Esophagus squamous epithelium (tissue), 5 donors: ENCODE data around the gene PLCXD3. TPM values are rescaled to one million over a fixed set of nuclear protein-coding genes. Genes with fewer than 3 reads are reported as not detected.

Source experiments
- DNase-seq: peaks from one replicate; lab custom pipeline; 2025; lab: John Stamatoyannopoulos, UW
- H3K27ac ChIP-seq, 4 donors: fragments of 200-600 bp; sonication (generic); one replicate each; pipeline ENCODE4 v1.5.1; 2016 to 2019; ENCODE audit warnings: mild to moderate bottlenecking in 1 of 4
- H3K27me3 ChIP-seq, 4 donors: fragments of 200-600 bp; sonication (generic); 1 replicate in 3 of 4; 2 replicates in 1 of 4; pipeline versions ENCODE4 v1.5.1 to v1.6.0; 2017 to 2021; ENCODE audit warnings: antibody characterized with exemption in 1 of 4
- H3K36me3 ChIP-seq, 3 donors: fragments of 200-600 bp; sonication (generic); one replicate each; pipeline ENCODE4 v1.5.1; 2016 to 2019
- H3K4me1 ChIP-seq, 3 donors: fragments of 200-600 bp; sonication (generic); one replicate each; pipeline ENCODE4 v1.5.1; 2017 to 2019
- H3K4me3 ChIP-seq, 4 donors: fragments of 200-600 bp; sonication (generic); 1 replicate in 3 of 4; 2 replicates in 1 of 4; pipeline ENCODE4 v1.5.1; 2016 to 2019; ENCODE audit warnings: mild to moderate bottlenecking in 2 of 4, moderate library complexity in 1 of 4
- H3K9me3 ChIP-seq, 3 donors: fragments of 200-600 bp; sonication (generic); one replicate each; pipeline ENCODE4 v1.5.1; 2016 to 2019
- CTCF ChIP-seq, 6 experiments: fragments of 450-650 bp in 4 of 6; fragments of 200-600 bp in 2 of 6; sonication (generic) in 2 of 6; IDR thresholded peaks; one replicate each; pipeline ENCODE4 v1.5.1; 2016 to 2019; ENCODE audit warnings: antibody characterized with exemption in 6 of 6, mild to moderate bottlenecking in 4 of 6, moderate library complexity in 4 of 6
- POLR2A ChIP-seq, 4 donors: fragments of 450-650 bp; IDR thresholded peaks; one replicate each; pipeline ENCODE4 v1.6.1; 2017; ENCODE audit warnings: antibody characterized with exemption in 4 of 4, mild to moderate bottlenecking in 4 of 4, moderate library complexity in 3 of 4
- WGBS, 2 donors: methylation state at CpG; one replicate each; pipeline ENCODE4 v1.1.5; 2018; 5-methylcytosine and 5-hydroxymethylcytosine counted together
- intact Hi-C: fragments of 100-400 bp; cut with DNase I; formaldehyde crosslinking; loops from one replicate; pipeline ENCODE4 v1.15.0; 2022
- total RNA-seq, 4 donors: library from RNA; depleted of rRNA; stranded (reverse); fragments of >200 nt; gene quantifications; one replicate each; pipeline ENCODE4 v1.1.0, GENCODE V29; 2016
- donor health status: DM: yes; HTN: yes; CAD: no.

PLCXD3 gene
- total RNA-seq, 4 donors from 2014 or later, result 0.13 to 1.5 (median 0.94) TPM; not detected in 1

- Histone ChIP-seq H3K27ac (no peak overlapping the region), H3K4me1 (no peaks in the 10 kb centered on the region), H3K4me3 (no peak overlapping the region), H3K9me3 (no peaks in the 10 kb centered on the region), H3K27me3 (no peaks in the 10 kb centered on the region), H3K36me3 (no peaks in the 10 kb centered on the region)
- TF ChIP-seq POLR2A (IDR thresholded peaks at IDR 0.05) (no peak), CTCF (IDR thresholded peaks at IDR 0.05) (no peak)
- intact Hi-C loops, result no loop called here
- DNase-seq, result no peak
- 14 to 34% methylated on average over 2 of the region's 2 CpGs for WGBS, 2 donors
These were observed 138.7 kb downstream of the PLCXD3 start for GRCh38 chr5:41371738-41372137.

GRCh38 chr5:41370482-41370881, 139.9 kb downstream of the PLCXD3 start:
- H3K36me3 ChIP-seq, result no peaks in the 10 kb centered on the region
- TF ChIP-seq CTCF (IDR thresholded peaks at IDR 0.05), result no peak
- no peak for TF ChIP-seq POLR2A (IDR thresholded peaks at IDR 0.05)
- intact Hi-C loops, result no loop called here
- H3K4me1 ChIP-seq, result no peaks in the 10 kb centered on the region
- DNase-seq, result no peak
- H3K27ac ChIP-seq, result no peak overlapping the region
- 29 to 35% methylated on average over 3 to 4 of the region's 4 CpGs for WGBS, 2 donors
- H3K27me3 ChIP-seq, result no peaks in the 10 kb centered on the region
- no peak overlapping the region for H3K4me3 ChIP-seq
- no peaks in the 10 kb centered on the region for H3K9me3 ChIP-seq

GRCh38 chr5:41369799-41370198, 140.6 kb downstream of the PLCXD3 start:
- DNase-seq, result no peak
- no peaks in the 10 kb centered on the region for H3K9me3 ChIP-seq
- intact Hi-C loops, result no loop called here
- no peak overlapping the region for H3K27ac ChIP-seq
- no peak for TF ChIP-seq CTCF (IDR thresholded peaks at IDR 0.05)
- TF ChIP-seq POLR2A (IDR thresholded peaks at IDR 0.05), result no peak
- H3K36me3 ChIP-seq, result no peaks in the 10 kb centered on the region
- WGBS, 2 donors, result 74 to 87% methylated on average over 2 of the region's 2 CpGs
- no peaks in the 10 kb centered on the region for H3K4me1 ChIP-seq
- H3K4me3 ChIP-seq, result no peak overlapping the region
- no peaks in the 10 kb centered on the region for H3K27me3 ChIP-seq

GRCh38 chr5:41368158-41368557, 142.2 kb downstream of the PLCXD3 start:
- no peak for DNase-seq
- H3K4me1 ChIP-seq, result no peaks in the 10 kb centered on the region
- intact Hi-C loops, result no loop called here
- TF ChIP-seq CTCF (IDR thresholded peaks at IDR 0.05) (no peak), POLR2A (IDR thresholded peaks at IDR 0.05) (no peak)
- no peaks in the 10 kb centered on the region for H3K27me3 ChIP-seq
- H3K9me3 ChIP-seq, result no peaks in the 10 kb centered on the region
- no peak overlapping the region for H3K4me3 ChIP-seq
- 74 to 95% methylated on average over 2 of the region's 2 CpGs for WGBS, 2 donors
- no peak overlapping the region for H3K27ac ChIP-seq
- H3K36me3 ChIP-seq, result no peaks in the 10 kb centered on the region

GRCh38 chr5:41365369-41365768, 145.0 kb downstream of the PLCXD3 start:
- TF ChIP-seq POLR2A (IDR thresholded peaks at IDR 0.05) (no peak), CTCF (IDR thresholded peaks at IDR 0.05) (no peak)
- Histone ChIP-seq H3K27me3 (no peaks in the 10 kb centered on the region), H3K36me3 (no peaks in the 10 kb centered on the region), H3K9me3 (no peaks in the 10 kb centered on the region), H3K4me3 (no peak overlapping the region), H3K27ac (no peak overlapping the region), H3K4me1 (no peaks in the 10 kb centered on the region)
- WGBS, 2 donors, result 0 to 40% methylated on average over 1 of the region's 1 CpG
- intact Hi-C loops, result no loop called here
- no peak for DNase-seq
